ENCODE measurements around the gene RREB1. TPM values are rescaled to one million over a fixed set of nuclear protein-coding genes. Genes with fewer than 3 reads are reported as not detected.
A peak's percentile ranks its signal among the peaks of the same experiment; 100 is the strongest.

RREB1 gene
- total RNA-seq, 1 donor from 2014 or later = 67.7 TPM

DNA sequence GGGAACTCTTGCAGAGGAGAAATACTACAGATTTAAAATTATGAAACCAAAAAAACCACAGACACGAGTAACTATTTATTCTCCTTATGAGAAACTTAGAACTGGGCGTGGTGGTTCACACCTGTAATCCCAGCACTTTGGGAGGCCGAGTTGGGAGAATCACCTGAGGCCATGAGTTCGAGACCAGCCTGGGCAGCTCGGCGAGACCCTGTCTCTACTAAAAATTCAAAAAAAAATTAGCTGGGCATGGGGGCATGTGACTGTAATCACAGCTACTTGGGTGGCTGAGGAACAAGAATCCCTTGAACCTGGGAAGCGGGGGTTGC is 168.4 kb downstream of the RREB1 start:
- Mint-ChIP-seq H3K4me1 (peaks cover 36% of the 10 kb centered on the region), H3K27ac (peak overlapping the region; percentile 67), H3K36me3 (ENCODE audit: low read depth) (peaks cover 4% of the 10 kb centered on the region), H3K4me3 (peak overlapping the region; percentile 53), H3K27me3 (no peaks in the 10 kb centered on the region), H3K9me3 (no peaks in the 10 kb centered on the region)
- POLR2A ChIA-PET = interaction anchor here (2.2 to 5.3 kb wide), 3 partner anchors 36 to 314 kb away, joined by 11 to 75 read pairs (median 19); partner anchors contain the start of genes CAGE1, RIOK1, SNRNP48 and SSR1
- no peak for TF ChIP-seq CTCF (IDR thresholded peaks at IDR 0.05)
- DNase-seq (no peak), ATAC-seq (ENCODE audit: low read depth) (no peak)
- CTCF ChIA-PET = interaction anchor here (0.7 to 4.3 kb wide), 20 partner anchors 10 to 943 kb away, joined by 3 to 56 read pairs (median 4); partner anchors contain the start of genes CAGE1, RIOK1 and SNRNP48
- intact Hi-C loops (cut with micrococcal nuclease) = loop anchor here (1.0 to 5.0 kb wide), 6 partner anchors 63 to 783 kb away; partner anchors contain the start of gene SNRNP48

DNA sequence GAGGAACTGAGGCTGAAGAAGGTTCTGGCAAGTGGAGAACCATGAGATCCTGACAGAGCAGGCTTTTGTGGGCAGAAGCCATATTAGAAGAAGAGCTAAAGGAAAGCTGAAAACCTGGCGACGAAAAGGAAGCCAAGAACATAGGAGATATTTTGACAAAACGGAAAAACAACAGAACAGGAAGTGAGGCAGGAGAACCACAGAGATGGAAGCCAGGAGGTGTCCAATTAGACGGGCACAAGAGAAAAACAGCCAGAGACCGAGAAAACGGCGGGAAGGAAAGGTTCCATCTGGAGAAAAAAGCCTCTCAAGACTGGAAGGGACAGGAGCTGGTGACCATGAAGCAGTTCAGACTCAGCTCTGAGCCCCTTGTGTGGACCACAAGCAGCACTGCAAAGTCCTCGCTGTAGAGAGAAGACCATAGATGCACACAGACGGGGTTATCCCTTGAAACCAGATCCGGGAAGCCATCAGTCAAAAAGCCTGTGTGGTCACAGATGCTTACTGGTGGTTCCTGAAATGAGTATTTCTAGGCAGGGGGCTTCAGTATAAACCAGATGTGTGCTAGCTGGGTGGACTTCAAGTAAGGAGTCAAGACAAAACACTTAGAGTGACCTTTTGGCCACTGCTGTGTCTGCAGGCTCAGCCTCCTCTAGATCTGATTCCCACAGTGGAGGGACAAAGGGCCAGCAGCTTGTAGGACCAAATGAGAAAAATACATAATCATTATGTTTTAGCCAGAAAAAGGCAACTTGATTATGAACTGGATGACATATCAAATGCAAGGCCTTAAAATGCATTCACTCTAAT is 174.5 kb downstream of the RREB1 start:
- H3K27ac Mint-ChIP-seq = peak overlapping the region; percentile 41
- no peak for ATAC-seq (ENCODE audit: low read depth)
- intact Hi-C loops (cut with micrococcal nuclease) = no loop called here
- H3K27me3 Mint-ChIP-seq = no peaks in the 10 kb centered on the region
- no peak for DNase-seq
- H3K36me3 Mint-ChIP-seq (ENCODE audit: low read depth) = peaks cover 35% of the 10 kb centered on the region
- no peaks in the 10 kb centered on the region for H3K9me3 Mint-ChIP-seq
- H3K4me3 Mint-ChIP-seq = no peak overlapping the region
- ChIA-PET CTCF (no interaction called here), POLR2A (no interaction called here)
- no peak for TF ChIP-seq CTCF (IDR thresholded peaks at IDR 0.05)
- peaks cover 32% of the 10 kb centered on the region for H3K4me1 Mint-ChIP-seq

DNA sequence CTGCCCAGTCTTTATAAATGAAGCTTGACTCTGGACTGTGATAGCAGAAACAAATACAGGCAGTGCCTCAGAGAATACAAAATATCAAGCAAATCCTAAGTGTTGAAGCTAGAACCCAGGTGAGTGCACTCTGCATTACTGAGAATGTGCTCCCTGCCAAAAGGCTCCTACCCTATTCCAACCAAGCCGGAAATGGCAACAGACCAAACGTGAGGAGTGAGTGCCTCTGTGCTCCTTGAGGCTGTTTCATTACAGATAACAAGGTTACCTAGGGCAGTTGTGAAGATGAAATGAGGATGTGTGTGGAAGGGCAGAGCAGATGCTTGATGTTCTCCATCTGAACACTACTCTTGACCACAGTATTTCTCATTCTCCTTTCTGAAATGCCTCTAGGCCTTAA is 175.9 kb downstream of the RREB1 start:
- Mint-ChIP-seq H3K27me3 (no peaks in the 10 kb centered on the region), H3K4me1 (peaks cover 19% of the 10 kb centered on the region), H3K9me3 (no peaks in the 10 kb centered on the region), H3K36me3 (ENCODE audit: low read depth) (peaks cover 46% of the 10 kb centered on the region), H3K4me3 (no peak overlapping the region), H3K27ac (no peak overlapping the region)
- POLR2A ChIA-PET = no interaction called here
- ATAC-seq (ENCODE audit: low read depth) = no peak
- no peak for TF ChIP-seq CTCF (IDR thresholded peaks at IDR 0.05)
- intact Hi-C loops (cut with micrococcal nuclease) = no loop called here
- no peak for DNase-seq
- CTCF ChIA-PET = interaction anchor here (0.8 kb wide), 1 partner anchor 776 kb away, joined by 3 read pairs; no protein-coding TSS in a partner anchor

- POLR2A ChIA-PET = interaction anchor here (0.9 kb wide), 1 partner anchor 27 kb away, joined by 3 read pairs; no protein-coding TSS in a partner anchor
- H3K36me3 Mint-ChIP-seq (ENCODE audit: low read depth) = peaks cover 61% of the 10 kb centered on the region
Measured at GRCh38 chr6:7285416-7285815, 177.7 kb downstream of the RREB1 start.

More at GRCh38 chr6:7285416-7285815, 177.7 kb downstream of the RREB1 start:
- DNase-seq = no peak
- Mint-ChIP-seq H3K9me3 (no peaks in the 10 kb centered on the region), H3K4me1 (peaks cover 15% of the 10 kb centered on the region), H3K27me3 (no peaks in the 10 kb centered on the region), H3K27ac (no peak overlapping the region), H3K4me3 (no peak overlapping the region)
- TF ChIP-seq CTCF (IDR thresholded peaks at IDR 0.05) = no peak
- CTCF ChIA-PET = interaction anchor here (1.1 to 1.6 kb wide), 2 partner anchors 12 to 609 kb away, joined by 3 read pairs; no protein-coding TSS in a partner anchor
- no peak for ATAC-seq (ENCODE audit: low read depth)
- intact Hi-C loops (cut with micrococcal nuclease) = no loop called here
